Mesenchymal stem cell (in vitro differentiated cells and primary cell): ENCODE results near the gene CRABP1.

ENCODE experiments used
- DNase-seq: peaks from one replicate; pipeline ENCODE4 v3.0.0-alpha.2; 2013
- H2AFZ ChIP-seq: one replicate; pipeline ENCODE4 v1.6.1; 2013; ENCODE audit warnings: low read depth, mild to moderate bottlenecking, control low read depth, inconsistent platforms, low read length, moderate library complexity
- H2AK5ac ChIP-seq: 2 replicates; pipeline ENCODE4 v1.6.1; 2013; ENCODE audit warnings: low read length, moderate library complexity, mild to moderate bottlenecking, inconsistent platforms; ENCODE audit not compliant: severe bottlenecking
- H2BK120ac ChIP-seq: one replicate; pipeline ENCODE4 v1.6.1; 2013; ENCODE audit warnings: low read depth, mild to moderate bottlenecking, inconsistent platforms, low read length, moderate library complexity
- H2BK12ac ChIP-seq, 2 experiments: one replicate each; pipeline ENCODE4 v1.6.1; 2013; ENCODE audit warnings: inconsistent platforms in 2 of 2, low read length in 2 of 2, mild to moderate bottlenecking in 2 of 2, moderate library complexity in 2 of 2, control low read depth in 1 of 2
- H2BK15ac ChIP-seq: one replicate; pipeline ENCODE4 v1.6.1; 2013; ENCODE audit warnings: mild to moderate bottlenecking, low read depth, inconsistent platforms; ENCODE audit not compliant: poor library complexity, severe bottlenecking
- H2BK5ac ChIP-seq: 2 replicates; pipeline ENCODE4 v1.6.1; 2013; ENCODE audit warnings: low read depth, mild to moderate bottlenecking, low read length, control low read depth, inconsistent platforms; ENCODE audit not compliant: poor library complexity, severe bottlenecking
- H3K14ac ChIP-seq, 2 experiments: one replicate each; pipeline ENCODE4 v1.6.1; 2013; ENCODE audit warnings: inconsistent platforms in 2 of 2, low read length in 2 of 2, control low read depth in 1 of 2, mild to moderate bottlenecking in 1 of 2, moderate library complexity in 1 of 2
- H3K18ac ChIP-seq, 2 experiments: one replicate each; pipeline ENCODE4 v1.6.1; 2013; ENCODE audit warnings: inconsistent platforms in 2 of 2, low read length in 2 of 2, control low read depth in 1 of 2, low read depth in 1 of 2, mild to moderate bottlenecking in 1 of 2
- H3K23ac ChIP-seq, 2 experiments: one replicate each; pipeline ENCODE4 v1.6.1; 2013; ENCODE audit warnings: inconsistent platforms in 2 of 2, low read length in 2 of 2, mild to moderate bottlenecking in 2 of 2, moderate library complexity in 2 of 2, control low read depth in 1 of 2
- H3K27ac ChIP-seq: 2 replicates; pipeline ENCODE4 v1.5.1; 2013; ENCODE audit warnings: mild to moderate bottlenecking, moderate library complexity, low read length, control low read depth, inconsistent platforms; ENCODE audit not compliant: poor library complexity, severe bottlenecking
- H3K27me3 ChIP-seq, 2 experiments: 2 replicates each; pipeline versions ENCODE4 v1.6.1 to v1.7.0; 2013; ENCODE audit warnings: low read length in 2 of 2, mild to moderate bottlenecking in 2 of 2, moderate library complexity in 2 of 2, control low read depth in 1 of 2, inconsistent platforms in 1 of 2; ENCODE audit not compliant: control insufficient read depth in 1 of 2, insufficient read depth in 1 of 2
- H3K36me3 ChIP-seq, 2 experiments: 2 replicates each; pipeline versions ENCODE4 v1.6.1 to v1.7.0; 2013; ENCODE audit warnings: low read length in 2 of 2, control low read depth in 1 of 2, inconsistent platforms in 1 of 2, low read depth in 1 of 2, mild to moderate bottlenecking in 1 of 2; ENCODE audit not compliant: insufficient read depth in 2 of 2, control insufficient read depth in 1 of 2
- H3K4ac ChIP-seq, 2 experiments: one replicate each; pipeline ENCODE4 v1.6.1; 2013; ENCODE audit warnings: inconsistent platforms in 2 of 2, low read length in 2 of 2, mild to moderate bottlenecking in 2 of 2, moderate library complexity in 2 of 2, control low read depth in 1 of 2, low read depth in 1 of 2
- H3K4me1 ChIP-seq: 2 replicates; pipeline ENCODE4 v1.6.1; 2013; ENCODE audit warnings: low read depth, low read length, control low read depth; ENCODE audit not compliant: control insufficient read depth, insufficient read depth
- H3K4me2 ChIP-seq: 2 replicates; pipeline ENCODE4 v1.6.1; 2013; ENCODE audit warnings: low read length, mild to moderate bottlenecking, inconsistent platforms; ENCODE audit not compliant: poor library complexity, severe bottlenecking
- H3K4me3 ChIP-seq, 2 experiments: 2 replicates each; pipeline versions ENCODE4 v1.5.1 to v1.7.0; 2013; ENCODE audit warnings: low read length in 2 of 2, mild to moderate bottlenecking in 2 of 2, control low read depth in 1 of 2, low read depth in 1 of 2; ENCODE audit not compliant: insufficient read depth in 1 of 2
- H3K79me1 ChIP-seq: replicated peaks from 2 replicates; pipeline ENCODE4 v1.6.1; 2013; ENCODE audit warnings: mild to moderate bottlenecking, control low read depth, low read length, inconsistent platforms; ENCODE audit not compliant: poor library complexity, severe bottlenecking
- H3K9ac ChIP-seq: 2 replicates; pipeline ENCODE4 v1.7.0; 2013; ENCODE audit warnings: mild to moderate bottlenecking, low read length, moderate library complexity
- H3K9me3 ChIP-seq: 2 replicates; pipeline ENCODE4 v1.7.0; 2013; ENCODE audit warnings: mild to moderate bottlenecking, low read length; ENCODE audit not compliant: control insufficient read depth
- H4K8ac ChIP-seq: one replicate; pipeline ENCODE4 v1.6.1; 2013; ENCODE audit warnings: inconsistent platforms, mild to moderate bottlenecking, low read length, moderate library complexity
- H4K91ac ChIP-seq: one replicate; pipeline ENCODE4 v1.6.1; 2013; ENCODE audit warnings: mild to moderate bottlenecking, low read length, inconsistent platforms
- WGBS: methylation state at CpG from one replicate; pipeline ENCODE4 v1.1.7; 2013; ENCODE audit warnings: mixed read lengths; 5-methylcytosine and 5-hydroxymethylcytosine counted together

The CRABP1 gene

GRCh38 chr15:78325092-78325843, 14.9 kb upstream of the CRABP1 start:
- peaks cover 25% of the 10 kb centered on the region for H3K4me1 ChIP-seq
- 78% methylated on average over 6 of the region's 7 CpGs for WGBS
- H4K91ac ChIP-seq, result no peak overlapping the region
- no peaks in the 10 kb centered on the region for H3K79me1 ChIP-seq
- no peak overlapping the region for H3K27ac ChIP-seq
- no peak overlapping the region for H3K14ac ChIP-seq
- H3K36me3 ChIP-seq, result no peaks in the 10 kb centered on the region
- no peak overlapping the region for H2AK5ac ChIP-seq
- H3K4me2 ChIP-seq, result no peak overlapping the region
- no peak overlapping the region for H2BK15ac ChIP-seq
- H3K18ac ChIP-seq, result no peak overlapping the region
- no peak for DNase-seq
- H3K23ac ChIP-seq, result no peak overlapping the region
- no peak overlapping the region for H3K4ac ChIP-seq
- H3K4me3 ChIP-seq, result no peak overlapping the region
- H2BK5ac ChIP-seq, result no peak overlapping the region
- H4K8ac ChIP-seq, result no peak overlapping the region
- no peak overlapping the region for H2AFZ ChIP-seq
- no peak overlapping the region for H3K9ac ChIP-seq
- H2BK12ac ChIP-seq, result no peak overlapping the region
- H3K9me3 ChIP-seq, result no peaks in the 10 kb centered on the region
- H2BK120ac ChIP-seq, result no peak overlapping the region
- no peaks in the 10 kb centered on the region for H3K27me3 ChIP-seq

GRCh38 chr15:78327466-78327865, 12.7 kb upstream of the CRABP1 start:
- no peak overlapping the region for H2BK15ac ChIP-seq
- no peak for DNase-seq
- 88% methylated on average over 1 of the region's 1 CpG for WGBS
- H3K27ac ChIP-seq, result no peak overlapping the region
- H2BK120ac ChIP-seq, result no peak overlapping the region
- no peak overlapping the region for H4K8ac ChIP-seq
- no peak overlapping the region for H2BK12ac ChIP-seq
- H3K79me1 ChIP-seq, result no peaks in the 10 kb centered on the region
- H2AFZ ChIP-seq, result no peak overlapping the region
- H3K4me3 ChIP-seq, result no peak overlapping the region
- H3K4me1 ChIP-seq, result peaks cover 14% of the 10 kb centered on the region
- peaks cover 3 to 5% of the 10 kb centered on the region in 2 experiments for H3K27me3 ChIP-seq
- H2BK5ac ChIP-seq, result no peak overlapping the region
- H3K23ac ChIP-seq, result no peak overlapping the region
- no peaks in the 10 kb centered on the region for H3K36me3 ChIP-seq
- H3K18ac ChIP-seq, result no peak overlapping the region
- no peak overlapping the region for H3K9ac ChIP-seq
- no peak overlapping the region for H3K14ac ChIP-seq
- no peak overlapping the region for H4K91ac ChIP-seq
- no peaks in the 10 kb centered on the region for H3K9me3 ChIP-seq
- no peak overlapping the region for H3K4ac ChIP-seq
- no peak overlapping the region for H2AK5ac ChIP-seq
- no peak overlapping the region for H3K4me2 ChIP-seq

- no peak overlapping the region for H2BK15ac ChIP-seq
- H2AFZ ChIP-seq, result no peak overlapping the region
- H3K23ac ChIP-seq, result no peak overlapping the region
- H2AK5ac ChIP-seq, result no peak overlapping the region
- H3K79me1 ChIP-seq, result no peaks in the 10 kb centered on the region
- H3K14ac ChIP-seq, result no peak overlapping the region
- H3K9ac ChIP-seq, result no peak overlapping the region
- H3K18ac ChIP-seq, result no peak overlapping the region
- H3K4me1 ChIP-seq, result peaks cover 6% of the 10 kb centered on the region
- 53% methylated on average over 4 of the region's 4 CpGs for WGBS
- H3K27ac ChIP-seq, result no peak overlapping the region
- H3K4me2 ChIP-seq, result no peak overlapping the region
- H2BK5ac ChIP-seq, result no peak overlapping the region
- H4K91ac ChIP-seq, result no peak overlapping the region
- no peak overlapping the region for H3K4me3 ChIP-seq
- no peak overlapping the region for H4K8ac ChIP-seq
- no peak overlapping the region for H2BK120ac ChIP-seq
- H3K9me3 ChIP-seq, result no peaks in the 10 kb centered on the region
- no peak for DNase-seq
- no peak overlapping the region for H3K4ac ChIP-seq
- peaks cover 10 to 13% of the 10 kb centered on the region in 2 experiments for H3K27me3 ChIP-seq
- H2BK12ac ChIP-seq, result no peak overlapping the region
- no peaks in the 10 kb centered on the region for H3K36me3 ChIP-seq
Measured at GRCh38 chr15:78329625-78330024, 10.5 kb upstream of the CRABP1 start.

- H3K9me3 ChIP-seq, result no peaks in the 10 kb centered on the region
- H3K9ac ChIP-seq, result no peak overlapping the region
- no peaks in the 10 kb centered on the region for H3K79me1 ChIP-seq
- H2BK120ac ChIP-seq, result no peak overlapping the region
- no peak overlapping the region for H3K18ac ChIP-seq
- H2AK5ac ChIP-seq, result no peak overlapping the region
- H3K4ac ChIP-seq, result no peak overlapping the region
- no peaks in the 10 kb centered on the region for H3K36me3 ChIP-seq
- H3K27me3 ChIP-seq, result peaks cover 56 to 61% of the 10 kb centered on the region in 2 experiments
- H2BK5ac ChIP-seq, result no peak overlapping the region
- H3K4me2 ChIP-seq, result no peak overlapping the region
- DNase-seq, result no peak
- no peak overlapping the region for H3K27ac ChIP-seq
- peaks cover 2% of the 10 kb centered on the region for H3K4me1 ChIP-seq
- WGBS, result 76% methylated on average over 3 of the region's 3 CpGs
- no peak overlapping the region for H2BK15ac ChIP-seq
- no peak overlapping the region for H2AFZ ChIP-seq
- no peak overlapping the region for H3K4me3 ChIP-seq
- no peak overlapping the region for H2BK12ac ChIP-seq
- no peak overlapping the region for H3K23ac ChIP-seq
- no peak overlapping the region for H4K91ac ChIP-seq
- no peak overlapping the region for H4K8ac ChIP-seq
- H3K14ac ChIP-seq, result no peak overlapping the region
Measured at GRCh38 chr15:78334845-78335244, 5.3 kb upstream of the CRABP1 start.
